Lower leg skin (tissue), 3 donors: ENCODE results near the gene HES3.

Experiments
- CTCF ChIP-seq, 3 donors: fragments of 450-650 bp; IDR thresholded peaks; one replicate each; pipeline ENCODE4 v1.5.1; 2016; ENCODE audit warnings: antibody characterized with exemption in 3 of 3, mild to moderate bottlenecking in 3 of 3, moderate library complexity in 2 of 3
- POLR2A ChIP-seq, 2 donors: fragments of 450-650 bp; IDR thresholded peaks; one replicate each; pipeline ENCODE4 v1.6.1; 2016 to 2017; ENCODE audit warnings: antibody characterized with exemption in 2 of 2, mild to moderate bottlenecking in 1 of 2, moderate library complexity in 1 of 2

GRCh38 chr1:6257541-6258069 lies 13.6 kb downstream of the HES3 start:
- TF ChIP-seq CTCF (IDR thresholded peaks at IDR 0.05) = no peak
- TF ChIP-seq POLR2A (IDR thresholded peaks at IDR 0.05) = no peak
